Vagina (tissue), 2 donors: ENCODE data around the gene DHPS. TPM values are rescaled to one million over a fixed set of nuclear protein-coding genes. Genes with fewer than 3 reads are reported as not detected.
"Not testable (repeated sequence)": the region's sequence is repeated elsewhere in the genome, so short reads cannot be mapped to it uniquely, and the experiment has no call there.

ENCODE experiments used
- DNase-seq, 2 donors: peaks; one replicate each; pipeline ENCODE4 v3.0.0-alpha.2; 2017; ENCODE audit errors: extremely low spot score in 2 of 2
- H3K27ac ChIP-seq: fragments of 200-600 bp; sonication (generic); one replicate; pipeline ENCODE4 v1.5.1; 2019
- H3K27me3 ChIP-seq: fragments of 200-600 bp; sonication (generic); one replicate; pipeline ENCODE4 v1.5.1; 2019
- H3K36me3 ChIP-seq, 2 donors: fragments of 200-600 bp; sonication (generic); one replicate each; pipeline ENCODE4 v1.5.1; 2017 to 2019
- H3K4me1 ChIP-seq: fragments of 200-600 bp; sonication (generic); one replicate; pipeline ENCODE4 v1.5.1; 2019
- H3K4me3 ChIP-seq, 2 donors: fragments of 200-600 bp; sonication (generic); 1 replicate in 1 of 2; 2 replicates in 1 of 2; pipeline ENCODE4 v1.5.1; 2016 to 2019
- H3K9me3 ChIP-seq: fragments of 200-600 bp; sonication (generic); one replicate; pipeline ENCODE4 v1.5.1; 2019
- POLR2A ChIP-seq, 2 donors: fragments of 450-650 bp; IDR thresholded peaks; one replicate each; pipeline ENCODE4 v1.6.1; 2017; ENCODE audit warnings: antibody characterized with exemption in 2 of 2, mild to moderate bottlenecking in 2 of 2, moderate library complexity in 2 of 2
- POLR2AphosphoS5 ChIP-seq, 2 donors: sonication (generic); formaldehyde crosslinking; IDR thresholded peaks; one replicate each; pipeline ENCODE4 v1.9.0; 2017; ENCODE audit warnings: antibody characterized with exemption in 2 of 2, mild to moderate bottlenecking in 2 of 2, low read depth in 1 of 2; ENCODE audit not compliant: insufficient read depth in 1 of 2
- intact Hi-C: fragments of 100-400 bp; cut with DNase I; formaldehyde crosslinking; loops from one replicate; pipeline ENCODE4 v1.15.1; 2023
- total RNA-seq: library from RNA; depleted of rRNA; stranded (reverse); fragments of >200 nt; gene quantifications from one replicate; pipeline ENCODE4 v1.2.3, GENCODE V29; 2016
- TF ChIP-seq, protein P1 (sequence below), 3 experiments: fragments of 450-650 bp in 2 of 3; fragments of 200-600 bp in 1 of 3; sonication (generic) in 1 of 3; IDR thresholded peaks; one replicate each; pipeline ENCODE4 v1.5.1; 2017 to 2019; ENCODE audit warnings: antibody characterized with exemption in 3 of 3, mild to moderate bottlenecking in 2 of 3, moderate library complexity in 2 of 3

Gene DHPS
- total RNA-seq, 1 donor from 2014 or later = 119 TPM

DNA sequence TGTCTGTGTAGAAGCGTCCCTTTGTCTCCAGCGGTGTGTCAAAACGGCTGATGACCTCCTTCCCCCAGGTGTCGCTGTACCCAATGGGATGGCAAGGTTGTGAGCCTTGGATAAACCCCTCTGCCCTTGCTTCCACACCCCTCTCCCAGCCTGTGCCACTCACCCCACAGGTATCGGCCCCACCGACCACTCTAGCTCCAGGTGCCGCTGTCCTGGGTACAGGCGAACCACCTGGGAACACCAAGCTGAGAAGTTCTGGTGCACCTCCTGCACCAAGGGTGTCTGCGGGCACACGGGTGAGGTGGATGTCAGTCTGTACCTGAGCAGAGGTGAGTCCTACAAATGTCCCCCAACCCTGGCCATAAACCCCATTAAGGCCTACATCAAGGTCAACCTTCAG is 31.7 kb downstream of the DHPS start:
- intact Hi-C loops = no loop called here
- DNase-seq = no peak
- H3K27me3 ChIP-seq = no peaks in the 10 kb centered on the region

DNA sequence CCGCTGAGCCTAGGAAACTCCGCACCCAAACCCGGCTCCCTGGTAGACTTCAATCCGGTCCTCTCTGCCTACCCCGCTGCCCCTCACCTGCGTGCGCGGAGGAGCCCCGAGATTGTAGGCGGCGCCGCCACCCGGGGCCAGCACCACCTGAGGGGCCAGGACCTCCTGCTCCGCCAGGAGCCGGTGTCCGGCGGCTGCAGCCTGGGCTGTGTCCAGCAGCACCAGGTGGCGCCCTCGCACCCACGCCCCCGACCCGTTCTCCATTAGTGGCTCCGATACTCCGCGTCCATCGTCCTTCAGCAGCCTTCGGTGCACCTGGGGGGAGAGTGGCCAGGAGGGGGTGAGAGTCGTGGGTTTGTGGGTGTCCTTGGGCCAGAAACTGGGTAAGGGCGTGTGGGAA is 33.6 kb downstream of the DHPS start:
- no peaks in the 10 kb centered on the region for H3K9me3 ChIP-seq
- no peaks in the 10 kb centered on the region for H3K36me3 ChIP-seq
- intact Hi-C loops = no loop called here
- peak overlapping the region; percentile 29 to 36 for H3K4me3 ChIP-seq
- no peak overlapping the region for H3K27ac ChIP-seq
- H3K4me1 ChIP-seq = peaks cover 19% of the 10 kb centered on the region
- no peak for DNase-seq
- no peak for TF ChIP-seq POLR2A (IDR thresholded peaks at IDR 0.05)
- TF ChIP-seq POLR2AphosphoS5 (IDR thresholded peaks at IDR 0.05; ENCODE audit: insufficient read depth in 1 of 2, low read depth in 1 of 2) = no peak
- TF ChIP-seq, protein P1, sequence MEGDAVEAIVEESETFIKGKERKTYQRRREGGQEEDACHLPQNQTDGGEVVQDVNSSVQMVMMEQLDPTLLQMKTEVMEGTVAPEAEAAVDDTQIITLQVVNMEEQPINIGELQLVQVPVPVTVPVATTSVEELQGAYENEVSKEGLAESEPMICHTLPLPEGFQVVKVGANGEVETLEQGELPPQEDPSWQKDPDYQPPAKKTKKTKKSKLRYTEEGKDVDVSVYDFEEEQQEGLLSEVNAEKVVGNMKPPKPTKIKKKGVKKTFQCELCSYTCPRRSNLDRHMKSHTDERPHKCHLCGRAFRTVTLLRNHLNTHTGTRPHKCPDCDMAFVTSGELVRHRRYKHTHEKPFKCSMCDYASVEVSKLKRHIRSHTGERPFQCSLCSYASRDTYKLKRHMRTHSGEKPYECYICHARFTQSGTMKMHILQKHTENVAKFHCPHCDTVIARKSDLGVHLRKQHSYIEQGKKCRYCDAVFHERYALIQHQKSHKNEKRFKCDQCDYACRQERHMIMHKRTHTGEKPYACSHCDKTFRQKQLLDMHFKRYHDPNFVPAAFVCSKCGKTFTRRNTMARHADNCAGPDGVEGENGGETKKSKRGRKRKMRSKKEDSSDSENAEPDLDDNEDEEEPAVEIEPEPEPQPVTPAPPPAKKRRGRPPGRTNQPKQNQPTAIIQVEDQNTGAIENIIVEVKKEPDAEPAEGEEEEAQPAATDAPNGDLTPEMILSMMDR (IDR thresholded peaks at IDR 0.05) = no peak
- H3K27me3 ChIP-seq = no peaks in the 10 kb centered on the region

More for the DNA sequence above, 31.7 kb downstream of the DHPS start:
- TF ChIP-seq, protein P1 (IDR thresholded peaks at IDR 0.05) = no peak
- TF ChIP-seq POLR2AphosphoS5 (IDR thresholded peaks at IDR 0.05; ENCODE audit: insufficient read depth in 1 of 2, low read depth in 1 of 2) (no peak), POLR2A (IDR thresholded peaks at IDR 0.05) (no peak)
- Histone ChIP-seq H3K9me3 (no peaks in the 10 kb centered on the region), H3K4me3 (no peak overlapping the region), H3K4me1 (peaks cover 19% of the 10 kb centered on the region), H3K36me3 (peaks cover 0 to 4% of the 10 kb centered on the region in 2 donors), H3K27ac (no peak overlapping the region)

DNA sequence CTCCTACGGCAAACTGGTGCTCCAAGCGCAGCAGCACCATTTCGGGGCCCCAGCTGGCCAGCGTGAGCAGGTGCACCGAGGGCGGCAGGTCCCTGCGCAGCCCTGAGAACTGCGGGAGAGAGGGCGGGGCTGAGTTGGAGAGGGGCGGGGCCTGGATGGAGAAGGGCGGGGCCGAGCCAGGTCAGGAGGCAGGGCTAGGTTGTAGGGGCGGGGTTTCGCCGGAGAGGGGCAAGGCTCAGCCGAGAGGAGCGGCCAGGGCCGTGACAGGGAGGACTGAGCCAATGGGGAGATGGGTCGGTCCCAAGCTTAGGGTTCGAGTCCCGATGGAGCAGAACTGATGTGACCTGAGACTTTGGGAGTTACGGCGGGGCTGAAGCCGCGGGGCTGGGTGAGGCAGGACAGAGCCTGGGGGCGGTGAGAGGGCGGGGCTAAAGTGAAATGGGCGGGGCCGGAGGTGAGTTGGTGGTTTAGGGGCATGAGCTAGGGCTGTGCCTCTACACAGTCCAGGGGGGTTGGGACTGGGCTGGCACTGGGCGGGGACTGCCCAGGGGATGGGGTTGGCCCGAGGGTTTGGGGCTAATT is 34.1 kb downstream of the DHPS start:
- Histone ChIP-seq H3K4me3 (peak overlapping the region; percentile 29 to 36), H3K36me3 (no peaks in the 10 kb centered on the region), H3K27ac (no peak overlapping the region), H3K9me3 (no peaks in the 10 kb centered on the region), H3K4me1 (peaks cover 19% of the 10 kb centered on the region), H3K27me3 (no peaks in the 10 kb centered on the region)
- TF ChIP-seq POLR2AphosphoS5 (IDR thresholded peaks at IDR 0.05; ENCODE audit: insufficient read depth in 1 of 2, low read depth in 1 of 2) (no peak), POLR2A (IDR thresholded peaks at IDR 0.05) (no peak)
- TF ChIP-seq, protein P1 (IDR thresholded peaks at IDR 0.05) = no peak
- intact Hi-C loops = no loop called here
- DNase-seq = no peak

DNA sequence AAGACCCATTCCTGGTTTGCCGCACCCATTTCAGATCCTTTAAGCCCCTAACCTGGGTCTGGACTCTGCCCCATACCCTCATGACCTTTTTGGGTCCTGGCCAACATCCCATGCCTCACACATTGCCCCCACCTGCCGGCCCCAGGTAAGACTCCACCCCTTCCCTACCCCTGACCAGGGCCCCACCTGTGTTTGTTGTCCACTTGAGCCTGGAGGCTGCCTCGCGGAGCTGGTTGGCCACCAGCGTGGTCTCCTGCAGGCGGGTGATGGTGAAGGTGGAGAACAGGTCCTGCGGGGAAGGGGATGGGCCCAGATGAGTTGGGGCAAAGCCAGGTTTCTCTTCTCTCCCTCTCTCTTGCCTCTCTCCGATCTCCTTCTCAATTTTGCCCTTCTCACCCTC is 34.6 kb downstream of the DHPS start:
- intact Hi-C loops = no loop called here
- Histone ChIP-seq H3K27me3 (no peaks in the 10 kb centered on the region), H3K36me3 (no peaks in the 10 kb centered on the region), H3K27ac (no peak overlapping the region), H3K4me1 (peaks cover 19% of the 10 kb centered on the region), H3K4me3 (no peak overlapping the region), H3K9me3 (no peaks in the 10 kb centered on the region)
- DNase-seq = no peak
- TF ChIP-seq POLR2A (IDR thresholded peaks at IDR 0.05) (no peak), POLR2AphosphoS5 (IDR thresholded peaks at IDR 0.05; ENCODE audit: insufficient read depth in 1 of 2, low read depth in 1 of 2) (no peak)
- TF ChIP-seq, protein P1 (IDR thresholded peaks at IDR 0.05) = no peak

DNA sequence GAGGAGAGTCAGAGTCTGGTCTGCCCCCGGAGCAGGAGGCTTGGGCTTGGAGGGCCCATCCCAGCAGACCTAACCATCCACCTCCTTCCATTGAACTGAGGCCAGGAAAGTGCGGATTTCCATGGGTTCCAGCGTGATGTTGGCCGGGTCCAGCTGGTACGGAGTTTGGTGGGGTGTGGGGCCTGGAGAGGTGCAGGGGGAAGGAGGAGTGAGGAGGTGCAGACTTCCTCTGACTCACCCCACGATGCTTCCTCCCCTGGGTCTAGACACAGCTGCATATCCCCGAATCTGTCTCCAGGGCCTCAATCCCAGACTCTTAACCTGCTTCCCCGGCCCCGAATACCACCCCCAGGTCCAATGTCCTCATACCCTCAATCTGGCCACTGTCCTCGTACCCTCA is 35.1 kb downstream of the DHPS start:
- no peak for DNase-seq
- Histone ChIP-seq H3K4me3 (no peak overlapping the region), H3K27me3 (no peaks in the 10 kb centered on the region), H3K36me3 (no peaks in the 10 kb centered on the region), H3K9me3 (no peaks in the 10 kb centered on the region), H3K4me1 (peaks cover 19% of the 10 kb centered on the region), H3K27ac (no peak overlapping the region)
- TF ChIP-seq POLR2A (IDR thresholded peaks at IDR 0.05) (no peak), POLR2AphosphoS5 (IDR thresholded peaks at IDR 0.05; ENCODE audit: insufficient read depth in 1 of 2, low read depth in 1 of 2) (no peak)
- TF ChIP-seq, protein P1 (IDR thresholded peaks at IDR 0.05) = no peak
- intact Hi-C loops = no loop called here

DNA sequence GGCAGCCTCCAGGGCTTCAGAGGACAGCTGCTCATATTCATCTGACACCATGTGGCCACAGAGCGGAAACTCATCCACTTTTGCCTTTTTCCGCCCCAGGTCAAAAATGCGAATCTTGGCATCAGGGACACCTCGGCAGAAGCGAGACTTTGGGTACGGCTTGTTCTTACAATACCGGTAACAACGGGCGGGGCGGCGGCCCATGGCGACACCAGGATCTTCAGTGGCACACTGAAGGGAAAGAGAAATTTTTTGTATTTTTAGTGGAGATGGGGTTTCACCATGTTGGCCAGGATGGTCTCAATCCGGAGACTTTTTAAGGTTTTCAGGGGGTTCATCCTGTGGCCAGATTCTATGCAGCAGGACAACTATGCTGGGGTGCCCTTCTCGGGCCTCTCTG is 38.0 kb downstream of the DHPS start:
- H3K27ac ChIP-seq, H3K4me3 ChIP-seq, DNase-seq, intact Hi-C loops, H3K36me3 ChIP-seq, H3K9me3 ChIP-seq, H3K27me3 ChIP-seq: not testable (repeated sequence)
- peaks cover 30% of the 10 kb centered on the region for H3K4me1 ChIP-seq
